G401.6 (cell line): ENCODE data around the gene FMNL2.
"Not testable (repeated sequence)": the region's sequence is repeated elsewhere in the genome, so short reads cannot be mapped to it uniquely, and the experiment has no call there.

Experiments used
- FAIRE-seq: peaks from 2 replicates; lab custom pipeline; 2012; peaks lifted over from hg19 to GRCh38; lab: Jason Lieb, UNC

FMNL2 gene

GRCh38 chr2:152497481-152498052 is 162.6 kb downstream of the FMNL2 start:
- FAIRE-seq, result no peak

GRCh38 chr2:152499331-152499816 is 164.4 kb downstream of the FMNL2 start:
- no peak for FAIRE-seq

DNA sequence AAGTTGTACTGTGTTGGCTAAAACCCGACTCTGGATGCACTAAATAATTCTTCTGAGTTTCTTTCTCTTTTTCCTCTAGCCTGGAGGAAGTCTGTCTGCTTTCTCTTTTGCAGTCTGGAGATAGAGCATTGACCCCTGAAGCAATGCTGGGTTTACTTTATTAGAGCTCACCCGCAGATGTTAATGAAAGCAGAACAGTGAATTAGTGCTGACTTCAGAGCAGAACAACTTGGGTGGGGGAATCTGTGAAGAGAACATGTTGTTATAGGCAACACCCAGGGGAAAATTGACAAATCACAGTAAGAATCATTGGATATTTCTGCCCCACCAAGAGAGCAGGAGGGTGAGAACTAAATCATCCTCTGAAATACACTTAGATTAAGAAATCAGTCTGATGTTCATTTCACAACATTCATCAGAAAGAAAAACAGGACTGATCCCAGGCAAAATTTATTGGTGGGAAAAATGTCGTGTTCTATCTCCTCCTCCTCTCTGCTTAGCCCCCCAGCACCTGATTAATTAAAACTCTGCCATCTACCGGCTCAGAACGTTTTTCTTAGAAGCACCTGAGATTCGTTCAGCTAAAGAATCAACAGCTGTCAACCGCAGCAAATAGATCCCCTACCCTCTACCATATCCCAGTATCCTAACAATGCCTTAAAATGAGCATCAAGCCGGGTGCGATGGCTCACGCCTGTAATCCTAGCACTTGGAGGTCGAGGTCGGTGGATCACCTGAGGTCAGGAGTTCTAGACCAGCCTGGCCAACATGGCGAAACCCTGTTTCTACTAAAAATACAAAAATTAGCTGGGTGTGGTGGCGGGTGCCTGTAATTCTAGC is 165.1 kb downstream of the FMNL2 start:
- FAIRE-seq, result no peak

DNA sequence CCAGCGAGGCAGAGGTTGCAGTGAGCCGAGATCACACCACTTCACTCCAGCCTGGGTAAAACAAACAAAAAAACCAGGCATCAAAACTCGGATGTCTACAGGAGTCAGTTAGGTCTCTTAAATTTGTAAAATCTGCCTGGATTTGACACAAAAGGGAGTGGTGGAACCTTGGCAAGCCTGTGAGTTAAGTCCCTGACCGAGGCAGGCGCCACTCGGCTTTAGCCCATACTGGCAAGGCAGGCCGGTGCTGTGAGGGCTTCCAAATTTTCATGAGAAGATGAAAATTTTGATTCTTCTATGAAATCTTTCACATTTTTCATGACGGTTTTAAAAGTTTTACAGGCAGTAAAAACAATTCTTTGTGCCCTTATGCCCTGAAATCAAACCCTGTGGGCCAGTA is 165.8 kb downstream of the FMNL2 start:
- no peak for FAIRE-seq

DNA sequence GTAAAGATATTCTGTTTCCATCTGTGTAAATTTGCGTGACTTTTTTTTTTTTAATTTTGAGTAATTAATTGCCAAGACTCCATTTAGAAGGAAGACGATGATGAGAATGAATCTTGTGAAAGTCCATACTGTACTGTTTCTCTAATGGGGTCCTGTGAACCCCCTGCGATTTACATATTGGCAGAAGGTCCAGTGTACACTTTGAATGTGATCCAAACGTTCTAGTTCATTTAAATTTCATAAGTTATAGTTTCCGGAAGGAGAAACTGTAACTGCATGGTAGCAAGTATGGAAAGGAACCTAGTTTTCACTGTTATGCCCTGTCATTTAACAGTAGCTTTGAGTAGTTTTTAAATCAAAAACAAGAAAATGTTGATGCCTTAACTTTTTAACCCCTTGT is 166.7 kb downstream of the FMNL2 start:
- no peak for FAIRE-seq

- FAIRE-seq, result no peak
These were observed 169.6 kb downstream of the FMNL2 start for GRCh38 chr2:152504618-152505017.

GRCh38 chr2:152505495-152505906 is 170.5 kb downstream of the FMNL2 start:
- FAIRE-seq, result no peak

DNA sequence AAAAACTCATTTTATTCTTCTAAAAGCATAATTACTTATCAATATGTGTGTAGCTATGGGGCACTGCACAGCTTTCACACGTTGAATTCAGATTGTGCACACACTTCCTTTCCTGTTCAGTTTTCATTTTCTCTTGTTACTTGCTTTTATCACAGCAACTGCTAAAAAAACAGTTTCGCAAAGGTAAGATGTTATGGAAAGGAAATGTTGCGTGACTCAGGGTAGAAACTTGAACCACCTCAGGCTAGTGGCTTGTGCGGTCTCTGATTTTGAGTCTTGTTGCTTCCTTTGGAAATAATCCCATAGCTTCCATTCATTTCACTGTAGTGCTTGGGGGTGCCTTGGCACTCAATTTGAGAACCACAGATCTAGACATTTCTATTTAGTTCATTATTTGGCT is 171.9 kb downstream of the FMNL2 start:
- no peak for FAIRE-seq

GRCh38 chr2:152507907-152508306 is 172.9 kb downstream of the FMNL2 start:
- FAIRE-seq, result no peak

DNA sequence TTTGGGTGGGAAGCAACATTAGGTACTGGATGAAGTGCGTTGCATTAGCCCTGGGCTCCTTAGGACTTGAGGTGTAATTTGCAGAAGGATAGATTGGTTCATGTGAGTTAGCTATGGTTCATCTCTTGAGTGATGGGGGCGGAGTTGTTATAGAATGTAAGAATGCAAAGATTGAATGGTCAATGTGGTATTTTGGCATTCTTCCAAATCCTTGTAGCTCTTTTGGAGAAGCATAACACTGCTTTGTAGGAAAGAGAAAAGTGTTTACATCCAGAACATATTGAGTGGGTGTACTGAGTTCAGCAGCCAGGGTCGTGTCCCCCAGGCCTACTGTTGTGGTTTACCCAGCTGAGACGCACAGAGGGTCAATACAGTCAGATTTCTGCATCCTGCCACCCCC is 173.5 kb downstream of the FMNL2 start:
- no peak for FAIRE-seq

DNA sequence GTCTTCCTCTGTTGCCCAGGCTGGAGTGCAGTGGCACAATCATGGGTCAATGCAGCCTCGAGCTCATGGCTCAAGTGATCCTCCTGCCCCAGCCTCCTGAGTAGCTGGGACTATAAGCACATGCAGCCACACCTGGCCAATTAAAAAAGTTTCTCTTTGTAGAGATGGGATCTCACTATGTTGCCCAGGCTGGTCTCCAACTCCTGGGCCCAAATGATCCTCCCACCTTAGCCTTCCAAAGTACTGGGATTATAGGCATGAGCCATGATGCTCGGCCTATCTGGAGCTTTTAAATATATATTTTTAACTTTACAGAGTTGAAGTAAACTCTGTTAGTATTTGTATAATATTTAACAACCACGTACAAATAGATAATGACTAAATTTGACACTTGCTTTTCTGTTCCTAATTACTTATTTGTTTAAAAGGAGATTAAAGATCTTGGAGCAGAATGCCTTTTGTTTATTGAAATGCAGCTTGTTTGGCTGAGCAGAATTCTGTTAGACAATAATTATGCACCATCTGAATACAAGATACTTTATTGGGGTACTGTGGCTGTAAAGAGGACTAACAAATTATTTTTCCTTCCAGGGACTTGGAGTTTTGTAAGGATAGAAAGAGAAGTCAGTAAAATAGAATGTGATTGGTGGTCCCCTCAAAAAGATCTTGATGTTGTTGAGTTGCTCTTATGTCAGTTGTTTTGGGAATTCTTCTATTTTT is 175.0 kb downstream of the FMNL2 start:
- FAIRE-seq, result no peak

DNA sequence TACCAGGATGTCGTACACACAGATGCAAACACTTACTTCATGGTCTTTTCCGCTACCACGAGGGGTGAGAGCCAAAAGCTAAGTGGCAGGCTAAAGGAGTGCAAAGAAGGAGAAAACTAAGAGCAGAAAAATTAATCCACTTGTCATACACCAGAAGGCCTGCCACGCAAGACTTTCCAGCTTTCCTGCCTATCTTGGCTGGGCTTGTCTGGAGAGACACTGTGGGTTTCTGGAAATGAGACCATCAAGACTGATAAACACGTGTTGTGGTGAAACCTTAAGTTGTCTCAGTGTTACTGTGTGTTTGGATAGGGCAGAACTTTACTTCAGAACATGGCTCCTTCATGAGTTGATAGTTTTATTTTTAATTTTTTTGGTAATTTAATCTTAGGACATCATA is 175.6 kb downstream of the FMNL2 start:
- FAIRE-seq, result no peak

DNA sequence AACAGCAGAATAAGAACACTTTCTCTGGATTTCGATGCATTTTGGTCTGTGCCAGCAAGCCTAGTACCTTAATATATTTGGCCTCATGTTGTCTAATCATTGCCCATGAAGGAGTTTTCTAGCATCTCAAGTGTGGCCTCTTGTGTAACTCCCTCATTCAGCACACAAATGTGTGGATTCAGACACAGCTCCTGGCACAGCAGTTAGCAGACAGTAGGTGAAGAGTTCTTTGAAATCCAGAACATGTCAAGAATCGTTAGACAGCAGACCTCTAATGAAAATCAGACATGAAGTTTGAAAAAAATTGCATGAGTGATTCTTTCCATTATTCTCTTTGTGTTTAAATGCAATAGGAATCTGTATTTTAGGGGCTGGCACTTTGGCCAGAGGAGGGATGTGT is 177.0 kb downstream of the FMNL2 start:
- FAIRE-seq, result no peak

GRCh38 chr2:152513029-152513428 is 178.1 kb downstream of the FMNL2 start:
- FAIRE-seq, result no peak

DNA sequence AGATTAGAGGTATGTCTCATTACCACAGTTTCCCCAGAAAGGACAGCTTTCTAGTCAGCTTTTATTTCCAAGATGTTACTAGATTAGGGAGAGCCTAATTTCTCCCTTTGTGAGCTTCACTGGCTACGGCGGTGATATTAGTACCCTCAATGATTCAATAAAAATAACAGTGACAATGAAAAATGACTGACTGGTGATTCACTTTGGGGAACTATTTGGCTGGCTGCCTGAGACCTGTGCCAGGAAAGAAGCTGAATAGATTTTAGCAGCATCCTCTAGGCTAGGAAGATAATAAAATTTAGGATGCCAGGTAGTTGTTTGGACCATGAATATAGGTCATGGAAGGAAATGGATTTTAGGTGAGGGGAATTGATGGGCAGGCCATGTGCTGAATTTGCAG is 178.7 kb downstream of the FMNL2 start:
- FAIRE-seq, result no peak

- FAIRE-seq, result no peak
These were observed 183.1 kb downstream of the FMNL2 start for GRCh38 chr2:152518034-152518433.

DNA sequence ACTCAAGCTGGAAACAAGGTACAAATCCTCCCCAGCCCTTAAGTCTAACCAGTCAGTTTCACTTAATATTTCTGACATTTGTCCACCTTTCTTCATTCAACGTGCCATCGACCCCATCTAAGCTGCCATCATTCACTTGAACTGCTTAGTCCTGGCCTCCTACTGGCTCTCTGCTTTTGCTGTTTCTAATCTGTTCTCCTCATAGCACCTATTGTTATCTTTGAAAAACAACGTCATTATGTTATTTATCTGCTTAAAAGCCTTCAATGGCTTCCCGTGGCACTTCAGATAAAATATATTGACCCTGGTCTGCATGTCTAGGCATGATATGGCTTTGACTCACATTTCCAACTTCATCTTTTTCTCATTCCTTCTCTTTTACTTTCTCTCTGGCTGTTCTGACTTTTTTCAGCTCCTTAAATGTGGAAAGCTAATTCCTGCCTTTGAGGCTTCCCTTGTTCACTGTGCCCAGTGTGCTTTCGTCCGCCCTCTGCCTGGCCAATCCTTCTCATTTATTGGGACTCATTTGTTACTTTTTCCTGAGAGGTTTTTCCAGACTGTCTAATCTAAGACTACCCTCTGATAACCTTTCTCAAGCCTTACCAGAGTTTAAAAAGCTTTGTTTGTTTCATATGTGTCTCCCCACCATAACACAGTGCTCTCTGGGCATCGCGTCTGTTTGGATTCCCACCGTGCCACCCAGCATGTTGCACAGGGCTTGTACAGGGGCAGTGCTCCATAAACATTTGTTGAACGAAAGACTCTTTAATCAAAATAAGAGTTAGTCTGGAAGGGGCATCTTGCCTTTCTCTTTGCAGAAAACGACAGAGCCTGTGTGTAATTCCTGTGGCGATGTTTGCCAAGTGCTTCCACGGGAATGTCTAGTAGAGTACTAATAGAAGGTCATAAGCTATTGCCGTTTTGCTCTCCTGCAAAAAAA is 183.9 kb downstream of the FMNL2 start:
- no peak for FAIRE-seq

DNA sequence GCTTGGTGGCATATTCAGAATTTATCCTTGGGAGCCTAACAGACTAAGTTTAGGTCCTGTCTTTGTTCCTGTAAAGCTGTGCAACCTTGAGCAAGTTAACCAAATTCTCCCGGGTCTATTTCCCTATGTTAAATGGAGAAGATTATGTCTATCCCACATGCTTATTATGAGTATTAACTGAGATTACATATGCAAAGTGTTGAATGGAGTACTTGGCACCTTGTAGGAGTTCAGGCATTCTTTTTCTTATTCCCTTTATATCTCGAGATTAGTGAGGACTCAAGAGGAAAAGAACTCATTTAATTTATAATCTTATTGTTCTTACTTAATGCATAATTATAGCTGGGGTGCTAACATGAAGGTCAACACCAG is 184.6 kb downstream of the FMNL2 start:
- no peak for FAIRE-seq

DNA sequence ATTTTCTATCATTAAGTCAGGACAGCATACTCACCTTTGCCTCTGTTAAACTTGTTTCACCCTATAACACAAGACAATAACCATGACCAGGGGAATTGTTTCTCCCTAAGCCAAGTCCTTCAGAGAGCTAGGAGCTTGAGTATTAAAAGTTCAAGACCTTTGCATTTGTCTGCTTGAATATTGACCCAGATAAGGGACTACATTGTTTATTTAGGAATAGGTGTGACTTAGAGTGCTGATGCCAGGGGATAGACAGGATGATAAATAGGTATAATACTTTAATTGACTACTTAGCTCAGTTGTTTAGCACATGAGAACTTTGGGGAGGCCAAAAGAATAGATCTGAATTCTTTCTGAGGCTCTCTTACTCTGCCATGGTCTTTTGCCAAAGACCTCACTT is 185.8 kb downstream of the FMNL2 start:
- FAIRE-seq, result no peak

DNA sequence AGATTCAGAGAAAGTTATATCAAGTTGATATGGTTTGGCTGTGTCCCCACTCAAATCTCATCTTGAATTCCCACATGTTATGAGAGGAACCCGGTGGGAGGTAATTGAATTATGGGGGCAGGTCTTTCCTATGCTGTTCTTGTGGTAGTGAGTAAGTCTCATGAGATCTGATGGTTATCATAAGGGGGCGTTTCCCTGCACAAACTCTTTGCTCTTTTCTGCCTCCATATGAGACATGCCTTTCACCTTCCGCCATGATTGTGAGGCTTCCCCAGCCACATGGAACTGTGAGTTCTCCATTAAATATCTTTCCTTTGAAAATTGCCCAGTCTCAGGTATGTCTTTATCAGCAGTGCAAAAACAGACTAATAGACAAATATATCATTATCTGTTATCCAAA is 187.5 kb downstream of the FMNL2 start:
- FAIRE-seq, result not testable (repeated sequence)

GRCh38 chr2:152523091-152523490 is 188.1 kb downstream of the FMNL2 start:
- no peak for FAIRE-seq

DNA sequence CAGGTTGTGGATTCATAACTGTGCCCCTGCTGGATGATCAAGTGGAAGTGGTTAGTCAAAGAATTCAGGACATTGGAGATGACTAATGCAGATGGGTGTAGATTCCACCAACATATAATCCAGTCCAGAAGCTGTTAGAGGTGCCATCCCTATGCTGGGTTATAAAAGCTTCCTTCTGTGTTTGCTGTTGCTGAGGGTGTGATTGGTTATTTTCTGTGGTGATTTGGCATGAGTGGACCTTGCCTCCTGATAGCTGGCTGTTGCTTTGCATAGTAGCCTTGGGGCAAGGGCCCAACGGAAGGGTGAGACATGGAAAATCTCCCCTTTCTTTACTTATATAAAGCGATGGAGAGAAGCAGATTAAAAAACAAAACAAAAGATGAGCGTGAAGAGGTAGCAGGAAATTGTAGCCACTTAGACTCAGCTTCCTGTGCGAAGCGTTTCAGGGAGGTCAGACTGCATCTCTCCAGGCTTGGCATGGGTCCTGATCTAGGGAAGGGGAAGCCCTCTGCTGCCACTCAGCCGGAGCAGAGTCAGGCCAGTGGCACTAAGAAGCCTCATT is 190.4 kb downstream of the FMNL2 start:
- no peak for FAIRE-seq
